BLaER1 treated with 17β-estradiol and CSF1 and Interleukin-3, amounts not matched to agents 10 nM and 100 nM (cell line): ENCODE data around the gene CDK1.

ENCODE experiments used
- H3K27ac ChIP-seq, 11 experiments: shearing (Covaris generic); formaldehyde crosslinking; 2 replicates each; pipeline ENCODE4 v1.8.1; 2022
- H3K27me3 ChIP-seq, 11 experiments: shearing (Covaris generic); formaldehyde crosslinking; 2 replicates each; pipeline ENCODE4 v1.8.1; 2022
- H3K36me3 ChIP-seq, 11 experiments: shearing (Covaris generic); formaldehyde crosslinking; 2 replicates each; pipeline ENCODE4 v1.8.1; 2022
- H3K4me1 ChIP-seq, 10 experiments: shearing (Covaris generic); formaldehyde crosslinking; 2 replicates each; pipeline ENCODE4 v1.8.1; 2022
- H3K4me2 ChIP-seq, 11 experiments: shearing (Covaris generic); formaldehyde crosslinking; 2 replicates each; pipeline ENCODE4 v1.8.1; 2022
- H3K4me3 ChIP-seq, 10 experiments: shearing (Covaris generic); formaldehyde crosslinking; 2 replicates each; pipeline ENCODE4 v1.8.1; 2022
- H3K9ac ChIP-seq, 11 experiments: shearing (Covaris generic); formaldehyde crosslinking; 2 replicates each; pipeline ENCODE4 v1.8.1; 2022
- H3K9me3 ChIP-seq, 11 experiments: shearing (Covaris generic); formaldehyde crosslinking; replicated peaks in 1 of 11; 2 replicates each; pipeline ENCODE4 v1.8.1; 2022
- H4K20me1 ChIP-seq, 11 experiments: shearing (Covaris generic); formaldehyde crosslinking; 2 replicates each; pipeline ENCODE4 v1.8.1; 2022
- Cebpa-rat ChIP-seq, 11 experiments: shearing (Covaris generic); IDR thresholded peaks; 2 replicates each; pipeline ENCODE4 v1.8.1; 2022

CDK1 gene

GRCh38 chr10:60816628-60817397, 38.5 kb downstream of the CDK1 start:
- Histone ChIP-seq H3K4me2 (peak overlapping the region in 4 of 11 experiments; percentile 34 to 86 (median 68); a peak in 9 of 22 replicates), H3K27me3 (no peaks in the 10 kb centered on the region), H3K36me3 (no peaks in the 10 kb centered on the region), H3K27ac (peak overlapping the region in 4 of 11 experiments; percentile 54 to 78 (median 69); a peak in 7 of 22 replicates), H3K9me3 (no peaks in the 10 kb centered on the region), H3K4me1 (peaks cover 0 to 22% (median 8%) of the 10 kb centered on the region in 10 experiments; a peak in 14 of 20 replicates), H4K20me1 (no peaks in the 10 kb centered on the region), H3K4me3 (peak overlapping the region in 2 of 10 experiments; percentile 18 to 39; a peak in 2 of 20 replicates), H3K9ac (peak overlapping the region in 3 of 11 experiments; percentile 51 to 65 (median 63); a peak in 5 of 22 replicates)
- no peak for TF ChIP-seq Cebpa-rat (IDR thresholded peaks at IDR 0.05)

GRCh38 chr10:60817398-60817805, 39.1 kb downstream of the CDK1 start:
- H3K9me3 ChIP-seq = no peaks in the 10 kb centered on the region
- peaks cover 0 to 22% (median 8%) of the 10 kb centered on the region in 10 experiments; a peak in 14 of 20 replicates for H3K4me1 ChIP-seq
- no peaks in the 10 kb centered on the region for H4K20me1 ChIP-seq
- H3K27me3 ChIP-seq = no peaks in the 10 kb centered on the region
- TF ChIP-seq Cebpa-rat (IDR thresholded peaks at IDR 0.05) = no peak
- H3K4me2 ChIP-seq = peak overlapping the region in 4 of 11 experiments; percentile 34 to 86 (median 68); a peak in 8 of 22 replicates
- no peaks in the 10 kb centered on the region for H3K36me3 ChIP-seq
- peak overlapping the region in 4 of 11 experiments; percentile 54 to 78 (median 69); a peak in 7 of 22 replicates for H3K27ac ChIP-seq
- peak overlapping the region in 2 of 10 experiments; percentile 18 to 39; a peak in 1 of 20 replicates for H3K4me3 ChIP-seq
- peak overlapping the region in 3 of 11 experiments; percentile 51 to 65 (median 63); a peak in 3 of 22 replicates for H3K9ac ChIP-seq

GRCh38 chr10:60818134-60818770, 40.0 kb downstream of the CDK1 start:
- Histone ChIP-seq H3K4me1 (peaks cover 0 to 22% (median 8%) of the 10 kb centered on the region in 10 experiments; a peak in 14 of 20 replicates), H3K27ac (no peak overlapping the region; a peak in 1 of 22 replicates), H3K9me3 (no peaks in the 10 kb centered on the region)

GRCh38 chr10:60819271-60819670, 41.0 kb downstream of the CDK1 start:
- H3K9ac ChIP-seq = no peak overlapping the region
- H3K4me1 ChIP-seq = peaks cover 0 to 22% (median 8%) of the 10 kb centered on the region in 10 experiments; a peak in 14 of 20 replicates
- no peaks in the 10 kb centered on the region for H3K27me3 ChIP-seq
- no peak for TF ChIP-seq Cebpa-rat (IDR thresholded peaks at IDR 0.05)
- no peaks in the 10 kb centered on the region for H3K9me3 ChIP-seq
- H4K20me1 ChIP-seq = no peaks in the 10 kb centered on the region
- H3K27ac ChIP-seq = no peak overlapping the region
- no peak overlapping the region for H3K4me2 ChIP-seq
- no peak overlapping the region for H3K4me3 ChIP-seq
- no peaks in the 10 kb centered on the region for H3K36me3 ChIP-seq

More at GRCh38 chr10:60818134-60818770, 40.0 kb downstream of the CDK1 start:
- no peak overlapping the region for H3K4me3 ChIP-seq
- peak overlapping the region in 3 of 11 experiments; percentile 50 to 86 (median 85); a peak in 5 of 22 replicates for H3K4me2 ChIP-seq
- no peaks in the 10 kb centered on the region for H3K27me3 ChIP-seq
- no peaks in the 10 kb centered on the region for H3K36me3 ChIP-seq
- H3K9ac ChIP-seq = no peak overlapping the region
- TF ChIP-seq Cebpa-rat (IDR thresholded peaks at IDR 0.05) = no peak
- H4K20me1 ChIP-seq = no peaks in the 10 kb centered on the region

- Histone ChIP-seq H3K4me2 (peak overlapping the region in 2 of 11 experiments; percentile 0 to 15; a peak in 1 of 22 replicates), H3K4me1 (peaks cover 0 to 22% (median 8%) of the 10 kb centered on the region in 10 experiments; a peak in 14 of 20 replicates), H3K27me3 (no peaks in the 10 kb centered on the region), H3K36me3 (no peaks in the 10 kb centered on the region), H3K4me3 (no peak overlapping the region), H3K9ac (no peak overlapping the region), H3K9me3 (no peaks in the 10 kb centered on the region), H4K20me1 (no peaks in the 10 kb centered on the region), H3K27ac (no peak overlapping the region)
- TF ChIP-seq Cebpa-rat (IDR thresholded peaks at IDR 0.05) = no peak
Observed at GRCh38 chr10:60820093-60820754, 41.9 kb downstream of the CDK1 start.

GRCh38 chr10:60821656-60822055, 43.4 kb downstream of the CDK1 start:
- Histone ChIP-seq H3K9me3 (no peaks in the 10 kb centered on the region), H3K27ac (no peak overlapping the region), H3K9ac (no peak overlapping the region), H3K4me2 (no peak overlapping the region), H3K4me3 (no peak overlapping the region), H3K36me3 (no peaks in the 10 kb centered on the region), H4K20me1 (no peaks in the 10 kb centered on the region), H3K27me3 (no peaks in the 10 kb centered on the region), H3K4me1 (peaks cover 0 to 22% (median 7%) of the 10 kb centered on the region in 10 experiments; a peak in 14 of 20 replicates)
- no peak for TF ChIP-seq Cebpa-rat (IDR thresholded peaks at IDR 0.05)

- Histone ChIP-seq H3K9ac (no peak overlapping the region), H3K9me3 (no peaks in the 10 kb centered on the region), H3K27me3 (no peaks in the 10 kb centered on the region), H4K20me1 (no peaks in the 10 kb centered on the region), H3K27ac (no peak overlapping the region), H3K4me2 (no peak overlapping the region), H3K36me3 (no peaks in the 10 kb centered on the region), H3K4me3 (no peak overlapping the region), H3K4me1 (peaks cover 0 to 16% (median 2%) of the 10 kb centered on the region in 10 experiments; a peak in 16 of 20 replicates)
- no peak for TF ChIP-seq Cebpa-rat (IDR thresholded peaks at IDR 0.05)
Observed at GRCh38 chr10:60822809-60823208, 44.5 kb downstream of the CDK1 start.

- no peak for TF ChIP-seq Cebpa-rat (IDR thresholded peaks at IDR 0.05)
- Histone ChIP-seq H3K9me3 (no peaks in the 10 kb centered on the region), H3K4me2 (no peak overlapping the region), H3K4me1 (peaks cover 4 to 16% (median 8%) of the 10 kb centered on the region in 10 experiments; a peak in 16 of 20 replicates), H4K20me1 (no peaks in the 10 kb centered on the region), H3K4me3 (no peak overlapping the region), H3K27ac (no peak overlapping the region), H3K36me3 (no peaks in the 10 kb centered on the region), H3K9ac (no peak overlapping the region), H3K27me3 (no peaks in the 10 kb centered on the region)
Observed at GRCh38 chr10:60823324-60823723, 45.0 kb downstream of the CDK1 start.
